Measurements from ENCODE around the gene TPK1. TPM values are rescaled to one million over a fixed set of nuclear protein-coding genes. Genes with fewer than 3 reads are reported as not detected.
A peak's percentile ranks its signal among the peaks of the same experiment; 100 is the strongest.

The TPK1 gene
- total RNA-seq, 4 donors from 2014 or later, result 6.8 to 11.9 (median 8.5) TPM

DNA sequence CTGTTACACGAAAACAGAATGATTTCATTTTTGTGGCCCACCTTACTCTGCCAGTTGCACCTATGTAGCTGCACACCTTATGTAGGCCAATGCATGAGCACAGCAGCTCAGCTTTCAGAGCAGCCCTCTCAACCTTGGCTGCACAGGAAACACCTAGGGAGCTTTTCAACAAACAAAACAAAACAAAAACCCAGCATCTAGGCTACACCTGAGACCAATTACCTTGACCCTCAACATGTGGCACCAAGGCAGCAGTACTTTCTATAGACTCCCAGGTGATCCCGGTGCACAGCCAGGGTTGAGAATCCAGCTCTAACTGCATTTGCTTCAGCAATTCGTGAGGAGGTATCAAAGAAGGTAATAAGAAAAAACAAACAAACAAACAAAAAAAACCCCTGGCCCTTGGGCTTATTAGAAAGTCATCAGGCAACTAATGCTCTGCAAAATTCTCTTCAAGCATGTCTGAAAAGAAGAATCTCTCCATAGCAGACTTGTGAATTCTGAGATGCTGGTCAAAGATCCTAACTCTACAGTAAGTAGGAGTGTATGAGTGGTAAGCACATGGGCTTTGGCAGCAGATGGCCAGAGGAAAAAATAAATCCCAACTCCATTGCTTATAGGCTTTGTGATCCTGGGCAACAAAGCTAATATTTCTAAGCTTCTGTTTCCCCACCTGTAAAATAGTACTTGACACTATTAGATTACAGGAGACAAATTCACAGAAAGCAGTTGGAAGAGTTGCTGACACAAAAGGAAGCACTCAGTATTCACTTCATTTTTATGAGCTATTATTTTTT lies 318.9 kb downstream of the TPK1 start:
- no peak overlapping the region for H3K27ac ChIP-seq
- 90 to 100% methylated on average over 1 to 2 of the region's 3 CpGs for WGBS, 2 donors (ENCODE audit: low coverage in 1 of 2)
- no peaks in the 10 kb centered on the region for H3K27me3 ChIP-seq
- ATAC-seq, result no peak
- no peaks in the 10 kb centered on the region for H3K9me3 ChIP-seq
- H3K4me3 ChIP-seq, result no peak overlapping the region
- H3K36me3 ChIP-seq, result no peaks in the 10 kb centered on the region
- TF ChIP-seq POLR2A (IDR thresholded peaks at IDR 0.05), result no peak
- TF ChIP-seq, protein P1, sequence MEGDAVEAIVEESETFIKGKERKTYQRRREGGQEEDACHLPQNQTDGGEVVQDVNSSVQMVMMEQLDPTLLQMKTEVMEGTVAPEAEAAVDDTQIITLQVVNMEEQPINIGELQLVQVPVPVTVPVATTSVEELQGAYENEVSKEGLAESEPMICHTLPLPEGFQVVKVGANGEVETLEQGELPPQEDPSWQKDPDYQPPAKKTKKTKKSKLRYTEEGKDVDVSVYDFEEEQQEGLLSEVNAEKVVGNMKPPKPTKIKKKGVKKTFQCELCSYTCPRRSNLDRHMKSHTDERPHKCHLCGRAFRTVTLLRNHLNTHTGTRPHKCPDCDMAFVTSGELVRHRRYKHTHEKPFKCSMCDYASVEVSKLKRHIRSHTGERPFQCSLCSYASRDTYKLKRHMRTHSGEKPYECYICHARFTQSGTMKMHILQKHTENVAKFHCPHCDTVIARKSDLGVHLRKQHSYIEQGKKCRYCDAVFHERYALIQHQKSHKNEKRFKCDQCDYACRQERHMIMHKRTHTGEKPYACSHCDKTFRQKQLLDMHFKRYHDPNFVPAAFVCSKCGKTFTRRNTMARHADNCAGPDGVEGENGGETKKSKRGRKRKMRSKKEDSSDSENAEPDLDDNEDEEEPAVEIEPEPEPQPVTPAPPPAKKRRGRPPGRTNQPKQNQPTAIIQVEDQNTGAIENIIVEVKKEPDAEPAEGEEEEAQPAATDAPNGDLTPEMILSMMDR (IDR thresholded peaks at IDR 0.05), result no peak
- TF ChIP-seq POLR2AphosphoS5 (IDR thresholded peaks at IDR 0.05), result no peak
- H3K4me1 ChIP-seq, result peaks cover 0 to 5% (median 0%) of the 10 kb centered on the region in 3 donors

DNA sequence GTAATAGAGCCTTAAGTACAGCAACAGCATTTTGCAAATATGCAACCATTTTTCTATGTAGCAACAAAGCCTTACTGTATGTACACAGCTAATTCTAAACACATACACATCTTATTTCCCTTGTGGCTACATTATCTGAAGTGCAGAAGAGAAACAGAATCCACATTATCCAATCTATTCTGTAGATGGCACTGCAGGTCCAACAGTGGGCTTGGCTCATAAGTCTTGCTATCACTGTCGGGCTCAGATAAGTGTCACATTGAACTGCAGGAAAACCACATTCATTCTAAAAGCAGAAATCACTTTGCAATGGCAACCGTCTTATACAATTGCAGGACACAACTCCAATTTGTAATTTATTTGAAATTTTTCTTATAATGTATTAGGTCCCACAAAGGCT lies 322.5 kb downstream of the TPK1 start:
- Histone ChIP-seq H3K4me3 (no peak overlapping the region), H3K36me3 (no peaks in the 10 kb centered on the region), H3K4me1 (peaks cover 0 to 2% (median 0%) of the 10 kb centered on the region in 3 donors), H3K9me3 (no peaks in the 10 kb centered on the region), H3K27ac (no peak overlapping the region), H3K27me3 (no peaks in the 10 kb centered on the region)
- WGBS, 2 donors (ENCODE audit: low coverage in 1 of 2), result 15 to 24% methylated on average over 2 of the region's 2 CpGs
- no peak for TF ChIP-seq POLR2AphosphoS5 (IDR thresholded peaks at IDR 0.05)
- TF ChIP-seq, protein P1 (IDR thresholded peaks at IDR 0.05), result peak in 1 of 4 experiments; percentile 17
- no peak for TF ChIP-seq POLR2A (IDR thresholded peaks at IDR 0.05)
- ATAC-seq, result no peak

DNA sequence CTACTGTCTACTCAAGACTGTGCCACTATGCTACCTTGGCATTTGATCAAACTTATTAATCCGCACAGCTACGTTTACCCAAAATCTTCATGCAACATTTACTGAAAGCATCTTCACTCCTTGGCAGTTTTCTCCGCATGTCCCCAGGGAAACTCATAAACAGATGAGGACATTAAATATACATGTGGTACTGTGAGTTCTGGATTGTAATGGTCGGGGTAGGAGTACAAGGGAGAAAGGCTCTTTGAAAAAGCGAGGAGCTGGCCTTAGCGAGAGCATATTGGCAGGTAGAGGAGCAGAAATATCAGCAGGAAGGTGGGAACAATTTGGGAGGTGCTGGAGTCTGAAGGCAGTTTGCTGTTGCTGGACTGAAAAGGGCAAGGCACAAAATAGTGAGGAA lies 325.2 kb downstream of the TPK1 start:
- no peak overlapping the region for H3K4me3 ChIP-seq
- WGBS, 2 donors (ENCODE audit: low coverage in 1 of 2), result 55 to 85% methylated on average over 3 to 6 of the region's 6 CpGs

GRCh38 chr7:144508702-144509101 lies 327.2 kb downstream of the TPK1 start:
- Histone ChIP-seq H3K27me3 (no peaks in the 10 kb centered on the region), H3K36me3 (no peaks in the 10 kb centered on the region), H3K9me3 (peaks cover 0 to 12% (median 0%) of the 10 kb centered on the region in 3 donors), H3K27ac (no peak overlapping the region), H3K4me1 (no peaks in the 10 kb centered on the region), H3K4me3 (no peak overlapping the region)
- WGBS, 2 donors (ENCODE audit: low coverage in 1 of 2), result 62 to 96% methylated on average over 4 of the region's 4 CpGs
- ATAC-seq, result no peak
- TF ChIP-seq POLR2AphosphoS5 (IDR thresholded peaks at IDR 0.05) (no peak), POLR2A (IDR thresholded peaks at IDR 0.05) (no peak), EP300 (IDR thresholded peaks at IDR 0.05) (no peak)
- TF ChIP-seq, protein P1 (IDR thresholded peaks at IDR 0.05), result no peak

More for the DNA sequence above, 325.2 kb downstream of the TPK1 start:
- no peaks in the 10 kb centered on the region for H3K36me3 ChIP-seq
- ATAC-seq, result no peak
- no peaks in the 10 kb centered on the region for H3K4me1 ChIP-seq
- H3K9me3 ChIP-seq, result peaks cover 0 to 5% (median 0%) of the 10 kb centered on the region in 3 donors
- no peak for TF ChIP-seq POLR2A (IDR thresholded peaks at IDR 0.05)
- TF ChIP-seq EP300 (IDR thresholded peaks at IDR 0.05), result no peak
- TF ChIP-seq, protein P1 (IDR thresholded peaks at IDR 0.05), result no peak
- TF ChIP-seq POLR2AphosphoS5 (IDR thresholded peaks at IDR 0.05), result no peak
- no peak overlapping the region for H3K27ac ChIP-seq
- no peaks in the 10 kb centered on the region for H3K27me3 ChIP-seq

DNA sequence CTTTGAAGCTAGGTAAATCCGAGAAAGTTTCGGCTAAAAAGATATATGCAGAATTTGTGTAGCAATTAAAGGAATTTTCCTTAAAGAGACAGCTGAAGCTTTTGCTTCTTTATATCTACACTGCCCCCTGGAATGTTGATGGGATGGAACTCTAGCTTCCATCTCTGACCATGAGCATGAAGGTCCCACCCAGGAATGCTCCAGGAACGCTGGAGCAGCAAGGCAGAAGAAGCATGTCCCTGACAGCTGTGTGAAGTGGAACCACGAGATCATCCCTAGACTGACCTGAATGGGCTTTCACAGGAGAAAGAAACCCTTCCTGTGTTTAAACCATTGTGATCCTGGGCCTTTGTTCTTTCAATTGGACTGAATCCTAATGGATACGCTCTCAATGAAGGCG lies 332.6 kb downstream of the TPK1 start:
- Histone ChIP-seq H3K4me1 (no peaks in the 10 kb centered on the region), H3K27ac (no peak overlapping the region), H3K36me3 (no peaks in the 10 kb centered on the region), H3K4me3 (no peak overlapping the region), H3K9me3 (peaks cover 0 to 12% (median 0%) of the 10 kb centered on the region in 3 donors), H3K27me3 (no peaks in the 10 kb centered on the region)
- TF ChIP-seq EP300 (IDR thresholded peaks at IDR 0.05) (no peak), POLR2A (IDR thresholded peaks at IDR 0.05) (no peak), POLR2AphosphoS5 (IDR thresholded peaks at IDR 0.05) (no peak)
- TF ChIP-seq, protein P1 (IDR thresholded peaks at IDR 0.05), result no peak
- WGBS, 2 donors (ENCODE audit: low coverage in 1 of 2), result 89 to 95% methylated on average over 4 to 6 of the region's 6 CpGs
- no peak for ATAC-seq

Measured in gastroesophageal sphincter (tissue), 4 donors.